IPS-NIHi11 (cell line): Measurements from ENCODE around the gene EIF1AX.
A peak's percentile ranks its signal among the peaks of the same experiment; 100 is the strongest.
"Not testable (repeated sequence)": the region's sequence is repeated elsewhere in the genome, so short reads cannot be mapped to it uniquely, and the experiment has no call there.

Source experiments
- DNase-seq: peaks from one replicate; pipeline ENCODE4 v3.0.0; 2012; ENCODE audit warnings: mixed read lengths, low spot score

The EIF1AX gene

DNA sequence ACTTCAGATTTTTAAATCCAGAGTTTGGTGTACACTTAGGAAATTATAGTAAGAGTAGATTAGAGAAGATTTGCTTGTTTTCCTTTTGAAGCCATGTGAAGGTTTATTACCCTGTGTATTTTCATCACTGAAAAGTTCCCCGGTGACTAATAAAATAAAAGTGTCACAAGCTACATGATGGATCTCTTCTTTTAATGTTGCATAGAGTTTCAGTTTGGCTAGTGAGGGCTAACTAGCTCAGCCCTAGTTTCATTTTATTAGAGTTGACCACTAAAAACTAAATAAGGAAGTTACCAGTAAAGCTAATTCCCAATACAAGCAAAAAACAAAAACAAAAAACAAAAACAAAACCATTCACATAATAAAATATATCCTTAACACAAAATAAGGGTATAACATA is 14.8 kb downstream of the EIF1AX start:
- not testable (repeated sequence) for DNase-seq

- no peak for DNase-seq
Observed at GRCh38 chrX:20124964-20125363, 16.7 kb downstream of the EIF1AX start.

GRCh38 chrX:20118065-20118824 is 23.4 kb downstream of the EIF1AX start:
- no peak for DNase-seq

DNA sequence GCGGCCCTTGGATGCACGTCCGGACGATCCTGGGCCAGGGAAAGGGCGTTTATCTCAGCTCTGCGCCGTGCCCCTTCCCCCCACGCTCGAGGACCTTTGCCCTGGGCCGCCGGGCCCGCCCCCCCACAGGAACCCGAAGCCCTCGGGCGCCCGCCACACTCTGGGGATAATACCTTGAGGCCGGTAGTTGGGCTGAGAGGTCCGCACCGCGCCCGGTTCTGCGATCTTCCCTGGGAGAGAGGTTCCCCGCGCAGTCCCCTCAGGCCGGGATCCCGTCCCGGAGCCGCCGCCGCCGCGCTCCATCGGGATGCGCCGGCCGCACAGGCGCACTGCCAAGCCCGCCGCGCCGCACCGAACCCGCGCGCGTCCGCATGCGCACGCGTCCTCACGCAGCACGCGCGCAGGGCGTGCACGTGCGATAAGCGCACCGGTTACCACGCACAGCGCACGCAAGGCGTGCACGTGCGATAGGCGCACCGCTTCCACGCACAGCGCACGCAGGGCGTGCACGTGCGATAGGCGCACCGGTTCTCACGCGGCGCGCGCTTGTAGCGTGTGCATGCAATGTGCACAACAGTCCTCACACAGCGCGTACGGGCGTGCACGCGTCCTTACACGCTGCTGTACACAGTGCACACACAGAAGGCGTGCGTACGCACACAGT is 24.9 kb downstream of the EIF1AX start, which contains the start of gene MAP7D2:
MAP7D2 (minus strand) TSS at position 331 of the 664 bp plus-strand sequence; CDS start at position 303, 28 bp downstream.
- peak; percentile 44 for DNase-seq

DNA sequence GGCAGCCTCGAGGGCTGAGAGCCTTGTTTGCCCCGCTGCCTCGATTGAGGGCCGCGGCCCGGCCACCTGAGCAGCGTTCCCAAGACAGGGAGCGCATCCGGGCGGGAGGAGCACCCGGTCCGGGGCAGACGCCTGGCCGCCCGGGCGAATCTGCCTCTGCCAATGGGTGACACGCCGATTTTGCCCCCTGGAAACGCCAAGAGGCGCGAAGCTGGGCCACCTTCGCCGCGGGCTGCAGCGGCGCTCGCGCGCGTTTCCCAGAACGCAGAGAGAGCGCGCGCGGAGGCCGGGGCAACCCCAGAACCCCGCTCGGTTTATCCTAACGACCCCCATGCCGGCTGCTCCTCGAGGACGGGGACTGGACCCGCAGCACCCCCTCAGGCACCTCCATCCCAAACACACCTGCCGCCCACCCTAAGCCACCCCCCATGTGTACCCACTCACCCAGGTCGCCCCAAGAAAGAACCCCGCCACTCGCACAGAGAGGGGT is 25.5 kb downstream of the EIF1AX start:
- DNase-seq, result peak; percentile 33

GRCh38 chrX:20112022-20112774 is 29.4 kb downstream of the EIF1AX start:
- DNase-seq, result no peak

- no peak for DNase-seq
Observed at GRCh38 chrX:20111271-20111670, 30.4 kb downstream of the EIF1AX start.

DNA sequence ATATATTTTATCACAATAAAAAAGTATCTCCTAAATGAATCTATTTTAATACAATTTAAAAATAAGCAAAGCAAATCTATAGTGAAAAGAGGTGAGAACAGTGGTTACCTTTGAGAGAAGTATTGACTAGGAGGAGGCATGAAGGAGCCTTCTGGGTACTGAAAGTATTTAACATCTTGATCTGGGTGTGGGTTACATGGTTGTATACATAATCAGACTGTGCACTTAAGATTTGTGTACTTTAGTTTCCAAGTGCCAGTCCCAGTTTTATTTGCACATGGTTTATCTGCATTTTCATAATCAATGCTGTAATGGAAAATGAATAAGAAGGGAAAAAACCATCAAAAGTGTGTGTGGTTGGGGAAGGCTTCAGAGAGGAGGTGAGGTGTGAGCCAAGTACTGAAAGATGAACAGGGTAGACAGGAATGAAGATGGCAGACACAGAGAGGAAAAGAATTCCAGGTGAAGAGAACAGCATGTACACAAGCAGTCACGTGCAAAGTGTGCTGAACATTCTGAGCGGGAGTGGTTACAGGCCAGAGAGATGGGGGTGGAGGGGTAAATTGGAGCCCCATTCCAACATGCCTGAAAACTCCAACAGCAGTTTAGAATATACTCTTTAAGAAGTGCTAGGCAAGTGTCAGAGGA is 39.6 kb downstream of the EIF1AX start:
- no peak for DNase-seq

GRCh38 chrX:20091499-20091898 is 50.1 kb downstream of the EIF1AX start:
- no peak for DNase-seq

- no peak for DNase-seq
Observed at GRCh38 chrX:20089845-20090244, 51.8 kb downstream of the EIF1AX start.

DNA sequence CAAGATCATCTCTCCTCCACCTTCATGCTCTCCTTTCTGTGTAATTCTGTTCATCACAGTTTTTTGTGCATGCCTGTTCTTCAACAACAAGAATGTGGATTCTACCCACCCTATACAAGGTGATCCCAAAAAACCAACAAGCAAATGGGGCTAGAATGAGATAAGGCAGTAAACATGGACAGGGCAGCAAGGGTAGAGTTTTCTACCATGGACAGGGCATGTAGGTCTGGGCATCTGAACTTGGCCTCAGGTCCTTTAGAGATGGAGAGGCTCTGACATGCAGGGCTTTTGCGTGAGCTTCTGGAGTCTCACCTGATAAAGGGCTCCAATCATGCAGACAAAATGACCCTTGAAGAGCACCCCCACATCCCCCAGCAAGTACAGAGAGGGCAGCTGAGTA is 61.4 kb downstream of the EIF1AX start:
- DNase-seq, result no peak
